CD4-positive, alpha-beta T cell treated with Interleukin-17A for 4 hours (primary cell): ENCODE results near the gene ROPN1L.
"Not testable (repeated sequence)": the region's sequence is repeated elsewhere in the genome, so short reads cannot be mapped to it uniquely, and the experiment has no call there.

ENCODE experiments used
- DNase-seq: peaks from one replicate; pipeline ENCODE4 v3.0.0-alpha.2; 2020; ENCODE audit warnings: mixed read lengths

ROPN1L gene

DNA sequence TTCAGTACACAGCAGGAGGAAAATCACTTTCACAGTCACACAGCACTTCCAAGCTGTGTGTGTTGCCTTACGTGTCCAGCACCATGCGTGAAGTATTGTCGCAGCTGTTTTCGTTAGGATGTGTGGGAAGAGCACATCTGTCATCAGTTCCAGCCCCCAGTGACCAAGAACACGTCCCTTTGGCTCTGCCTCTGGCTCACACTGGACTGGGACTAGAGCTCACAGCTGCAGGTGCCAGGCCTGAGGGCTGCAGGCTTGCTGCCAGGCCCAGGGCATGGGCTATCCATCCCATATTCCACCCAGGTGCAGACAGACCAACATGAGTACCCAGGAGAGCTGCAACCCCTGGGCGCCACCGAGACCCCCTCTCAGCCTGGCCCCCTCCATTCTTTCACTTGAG is 61.6 kb downstream of the ROPN1L start:
- no peak for DNase-seq

DNA sequence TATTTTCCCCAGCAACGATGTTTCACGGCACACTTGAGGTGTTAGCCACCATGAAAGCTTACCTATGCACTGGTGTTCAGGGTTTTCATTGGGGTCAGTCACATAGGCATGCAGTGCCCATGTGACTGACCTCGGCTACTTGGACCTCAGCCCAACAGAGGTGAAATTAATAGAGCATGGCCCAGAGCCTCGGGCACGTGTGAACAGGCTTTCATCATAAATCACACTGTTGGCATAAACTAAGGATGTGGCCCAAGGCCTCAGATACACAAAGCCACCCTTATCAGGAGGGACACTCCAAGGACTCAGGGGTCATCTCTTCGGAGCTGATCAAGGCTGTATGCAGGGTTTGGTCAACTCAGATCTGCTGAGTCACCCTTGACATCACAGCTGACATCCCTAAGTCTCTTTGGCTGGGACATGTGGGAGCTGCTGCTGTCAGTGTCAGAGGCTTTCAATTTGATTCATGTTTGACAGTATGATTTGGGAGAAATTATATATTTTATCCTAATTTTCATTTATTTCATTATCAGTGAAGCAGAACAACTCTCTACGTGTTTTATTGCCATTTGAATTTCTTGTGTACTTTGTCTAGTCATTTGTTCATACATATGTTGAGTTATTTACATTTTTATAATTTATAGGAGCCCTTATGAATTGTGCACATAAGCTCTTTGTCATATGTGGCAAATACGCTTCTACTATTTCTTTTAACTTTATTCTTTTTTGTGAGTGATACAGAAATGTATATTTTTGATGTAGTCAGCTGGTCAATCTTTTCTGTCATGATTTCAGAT is 62.5 kb downstream of the ROPN1L start:
- DNase-seq: no peak

DNA sequence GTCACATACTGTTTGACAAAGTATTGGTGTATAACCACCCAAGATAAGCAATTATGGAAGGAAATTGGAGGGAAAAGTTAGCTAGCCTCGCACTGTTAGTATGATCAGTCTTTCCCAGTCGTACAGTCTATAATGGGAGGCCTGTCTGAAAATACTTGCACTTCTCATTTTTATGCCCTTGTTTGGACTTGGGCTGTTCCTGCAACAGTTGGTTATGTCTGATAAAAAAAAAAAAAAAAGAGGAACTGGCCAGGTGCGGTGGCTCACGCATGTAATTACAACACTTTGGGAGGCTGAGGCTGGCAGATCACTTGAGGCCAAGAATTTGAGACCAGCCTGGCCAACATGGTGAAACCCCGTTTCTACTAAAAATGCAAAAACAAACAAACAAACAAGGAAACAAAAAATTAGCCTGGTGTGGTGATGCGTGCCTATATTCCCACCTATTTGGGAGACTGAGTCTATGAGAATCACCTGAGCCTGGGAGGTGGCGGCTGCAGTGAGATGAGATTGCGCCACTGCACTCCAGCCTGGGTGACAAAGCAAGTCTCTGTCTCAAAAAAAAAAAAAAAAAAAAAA is 63.9 kb downstream of the ROPN1L start:
- no peak for DNase-seq

DNA sequence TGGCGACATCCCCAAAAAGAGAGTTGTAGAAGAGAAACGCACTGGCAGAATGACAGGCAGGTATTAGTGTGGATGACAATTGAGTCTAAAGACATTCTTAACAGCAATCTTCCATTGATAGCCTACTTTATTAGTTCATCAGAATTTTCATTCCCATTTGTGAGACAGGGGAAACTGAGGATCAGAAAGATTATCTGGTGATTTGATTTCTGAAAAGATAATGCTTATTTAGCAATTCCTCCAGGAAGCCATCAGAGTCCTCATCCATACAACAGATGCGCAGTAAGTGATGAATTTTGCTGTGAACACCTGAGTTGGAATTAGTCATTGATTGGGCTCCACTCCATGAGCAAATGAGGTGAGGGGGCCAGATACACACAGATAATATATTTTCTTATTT is 64.9 kb downstream of the ROPN1L start:
- no peak for DNase-seq

DNA sequence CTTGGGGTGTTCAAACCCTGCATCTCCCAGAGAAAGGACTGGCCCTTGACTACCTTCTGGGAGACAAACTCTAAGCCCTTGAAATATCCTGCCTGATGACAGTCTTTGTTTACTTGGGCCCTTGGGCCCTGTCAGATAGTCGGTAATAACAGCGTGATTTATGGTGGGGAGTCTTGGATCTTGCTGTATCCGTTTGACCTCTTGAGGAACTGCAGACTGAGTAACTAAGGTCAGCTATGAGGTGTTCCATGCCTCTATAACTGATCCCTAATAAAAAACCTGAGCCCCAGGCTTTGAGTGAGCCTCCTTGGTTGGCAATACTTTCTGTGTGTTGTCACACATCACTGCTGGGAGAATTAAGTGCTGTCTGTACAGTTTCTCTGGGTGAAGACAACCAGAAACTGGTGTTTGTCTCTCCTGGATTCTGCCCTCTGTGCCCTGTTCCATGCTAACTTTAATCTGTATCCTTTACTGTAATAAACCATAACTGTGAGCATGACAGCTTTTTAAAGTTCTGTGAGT is 66.0 kb downstream of the ROPN1L start:
- DNase-seq: no peak

DNA sequence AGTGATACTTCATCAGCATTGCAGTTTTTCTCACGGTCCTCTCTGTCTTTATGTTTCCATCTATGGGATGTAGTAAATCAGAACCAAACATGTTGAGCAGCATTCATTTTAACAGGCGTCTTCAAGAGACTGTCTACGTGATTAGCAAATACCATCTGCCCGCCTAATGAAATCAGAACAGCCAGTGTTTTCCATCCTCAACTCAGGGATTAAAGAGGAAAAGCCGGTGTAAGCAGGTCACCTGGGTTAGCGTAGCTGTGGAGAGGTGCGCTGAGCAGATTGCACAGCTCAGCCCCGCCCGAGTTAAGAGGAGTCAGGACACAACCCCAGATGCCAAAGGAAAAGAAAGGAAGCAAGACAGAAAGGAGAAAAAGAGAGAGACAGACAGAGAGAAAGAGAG is 67.9 kb downstream of the ROPN1L start:
- DNase-seq: no peak

DNA sequence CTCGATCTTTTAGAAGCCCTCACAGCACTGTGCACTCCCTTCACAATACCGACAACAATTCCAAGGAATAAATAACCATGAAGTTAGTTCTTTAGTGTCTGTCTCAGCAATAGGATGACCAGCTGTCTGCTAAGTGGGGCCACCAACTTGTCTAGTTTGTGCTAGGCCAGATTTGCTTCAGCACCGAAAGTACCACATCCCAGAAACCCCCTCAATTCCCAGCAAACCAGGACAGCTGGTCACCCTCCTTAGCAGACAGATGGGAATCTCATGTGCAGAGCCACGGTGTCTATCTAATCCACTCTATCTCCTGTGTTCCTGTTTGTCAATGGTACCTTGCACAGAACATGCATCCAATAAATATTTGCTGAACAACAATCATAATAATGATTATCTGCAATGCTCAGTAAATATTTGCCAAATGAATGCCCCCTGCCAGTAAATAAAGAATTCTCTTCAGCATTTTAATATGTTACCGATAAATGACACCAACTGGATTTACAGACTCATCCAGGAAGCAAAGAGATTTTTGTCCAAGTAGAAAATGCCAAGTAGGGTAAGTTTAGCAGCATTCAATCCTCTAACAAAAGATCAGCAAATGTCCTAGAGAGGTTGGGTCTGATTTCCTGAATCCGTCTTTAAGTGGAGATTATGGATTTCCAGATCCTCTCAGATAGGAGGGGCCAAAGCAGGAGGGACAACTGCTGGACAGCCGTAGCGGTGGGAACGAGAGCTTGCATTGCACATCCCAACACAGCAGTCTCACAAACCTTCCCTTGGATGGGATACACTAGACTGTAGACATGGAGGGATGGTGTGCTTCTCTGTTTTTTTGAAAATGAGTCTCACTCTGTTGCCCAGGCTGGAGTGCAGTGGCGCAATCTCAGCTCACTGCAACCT is 70.3 kb downstream of the ROPN1L start:
- no peak for DNase-seq

DNA sequence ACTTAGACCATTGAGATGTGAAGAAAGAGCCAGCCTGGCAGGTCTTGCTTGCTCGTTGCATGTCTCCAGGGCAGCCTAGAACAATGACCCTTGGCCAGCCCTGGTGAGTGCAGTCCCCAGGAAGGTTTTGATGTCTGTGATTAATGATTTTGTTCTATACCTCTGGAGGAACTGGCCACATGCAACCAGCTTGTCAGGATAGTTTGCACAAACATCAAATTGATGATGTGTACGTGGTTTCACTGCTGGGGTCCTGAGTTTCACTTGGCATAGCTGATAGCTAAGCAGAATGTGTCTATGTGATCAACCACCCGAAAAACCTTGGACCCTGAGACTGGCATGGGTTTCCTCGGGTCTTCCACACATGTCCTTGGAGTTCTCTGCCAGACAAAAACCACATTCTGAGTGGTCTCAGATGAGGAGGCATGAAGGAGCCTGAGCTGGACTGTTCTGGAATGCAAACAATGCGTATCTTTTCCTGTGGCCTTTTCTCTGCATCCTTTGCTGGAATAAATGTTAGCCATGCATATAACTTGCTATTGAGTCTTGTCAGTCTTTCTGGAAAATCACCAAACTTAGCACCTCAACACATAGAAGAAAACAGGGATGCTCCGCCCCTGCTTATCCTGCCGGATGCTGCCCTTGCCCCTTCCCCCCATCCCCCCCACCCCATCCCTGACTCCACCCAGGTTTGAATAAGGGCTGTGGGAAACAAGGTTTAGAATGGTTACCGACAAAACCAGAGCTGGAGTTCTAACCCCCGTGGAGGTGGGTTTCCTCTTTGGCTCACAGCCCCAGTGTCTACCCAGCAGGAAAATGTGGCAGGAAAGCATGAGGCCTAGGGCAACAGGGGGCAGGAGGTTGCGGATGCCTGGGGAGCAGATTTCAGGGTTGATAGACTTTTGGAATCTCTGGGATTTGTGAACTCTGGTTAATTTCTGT is 72.1 kb downstream of the ROPN1L start:
- no peak for DNase-seq

DNA sequence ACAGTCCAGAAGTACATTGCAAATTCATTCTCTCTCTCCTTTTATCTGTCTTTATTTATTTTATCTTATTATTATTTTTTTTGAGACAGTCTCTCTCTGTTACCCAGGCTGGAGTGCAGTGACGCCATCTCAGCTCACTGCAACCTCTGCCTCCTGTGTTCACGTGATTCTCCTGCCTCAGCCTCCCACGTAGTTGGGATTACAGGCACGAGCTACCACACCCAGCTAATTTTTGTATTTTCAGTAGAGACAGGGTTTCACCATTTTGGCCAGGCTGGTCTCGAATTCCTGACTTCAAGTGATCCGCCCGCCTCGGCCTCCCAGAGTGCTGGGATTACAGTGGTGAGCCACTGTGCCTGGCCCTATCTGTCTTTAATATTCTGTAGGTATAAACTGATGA is 72.9 kb downstream of the ROPN1L start:
- not testable (repeated sequence) for DNase-seq
